CD4-positive, alpha-beta T cell treated with Interleukin-2 at 100 ng/mL for 4 hours (primary cell): Measurements from ENCODE around the gene FBN3.

Source experiments
- DNase-seq: peaks from one replicate; pipeline ENCODE4 v3.0.0-alpha.2; 2020; ENCODE audit warnings: low spot score

FBN3 gene

GRCh38 chr19:8020681-8021080, 128.7 kb downstream of the FBN3 start:
- no peak for DNase-seq

- peak; percentile 40 for DNase-seq
Observed at GRCh38 chr19:8017808-8018207, 131.6 kb downstream of the FBN3 start.
